ENCODE measurements around the gene NTSR2. TPM values are rescaled to one million over a fixed set of nuclear protein-coding genes. Genes with fewer than 3 reads are reported as not detected.

Gene NTSR2
- total RNA-seq, 2 donors from 2014 or later, result not detected

- no peak for DNase-seq (ENCODE audit: low spot score)
- no peaks in the 10 kb centered on the region for H3K36me3 Mint-ChIP-seq
- ATAC-seq, result no peak
- no peak overlapping the region for H3K4me3 Mint-ChIP-seq
- H3K27ac Mint-ChIP-seq, result no peak overlapping the region
- H3K9me3 Mint-ChIP-seq, result no peaks in the 10 kb centered on the region
- H3K4me1 Mint-ChIP-seq (ENCODE audit: low read depth in 2 of 2), result peaks cover 6 to 7% of the 10 kb centered on the region in 2 donors
- peaks cover 34 to 41% of the 10 kb centered on the region in 2 donors for H3K27me3 Mint-ChIP-seq
These were observed 9.6 kb upstream of the NTSR2 start for GRCh38 chr2:11679486-11680181.

- Mint-ChIP-seq H3K36me3 (no peaks in the 10 kb centered on the region), H3K9me3 (no peaks in the 10 kb centered on the region), H3K4me3 (no peak overlapping the region), H3K27me3 (peaks cover 35 to 41% of the 10 kb centered on the region in 2 donors), H3K4me1 (ENCODE audit: low read depth in 2 of 2) (peaks cover 6 to 7% of the 10 kb centered on the region in 2 donors), H3K27ac (no peak overlapping the region)
- ATAC-seq (no peak), DNase-seq (ENCODE audit: low spot score) (no peak)
These were observed 9.0 kb upstream of the NTSR2 start for GRCh38 chr2:11679016-11679415.

GRCh38 chr2:11678306-11678960, 8.4 kb upstream of the NTSR2 start:
- H3K27ac Mint-ChIP-seq, result no peak overlapping the region
- no peaks in the 10 kb centered on the region for H3K9me3 Mint-ChIP-seq
- peaks cover 38 to 45% of the 10 kb centered on the region in 2 donors for H3K27me3 Mint-ChIP-seq
- H3K36me3 Mint-ChIP-seq, result no peaks in the 10 kb centered on the region
- ATAC-seq, result no peak
- H3K4me1 Mint-ChIP-seq (ENCODE audit: low read depth in 2 of 2), result peaks cover 6 to 7% of the 10 kb centered on the region in 2 donors
- H3K4me3 Mint-ChIP-seq, result no peak overlapping the region
- no peak for DNase-seq (ENCODE audit: low spot score)

- ATAC-seq, result no peak
- Mint-ChIP-seq H3K27me3 (peaks cover 35 to 42% of the 10 kb centered on the region in 2 donors), H3K9me3 (no peaks in the 10 kb centered on the region), H3K4me3 (no peak overlapping the region), H3K27ac (no peak overlapping the region), H3K36me3 (no peaks in the 10 kb centered on the region), H3K4me1 (ENCODE audit: low read depth in 2 of 2) (peaks cover 4 to 8% of the 10 kb centered on the region in 2 donors)
- DNase-seq (ENCODE audit: low spot score), result no peak
These were observed 7.4 kb upstream of the NTSR2 start for GRCh38 chr2:11677136-11678055.

- DNase-seq (ENCODE audit: low spot score) (no peak), ATAC-seq (no peak)
- H3K27me3 Mint-ChIP-seq, result peaks cover 30 to 40% of the 10 kb centered on the region in 2 donors
- peaks cover 0 to 4% of the 10 kb centered on the region in 2 donors for H3K4me1 Mint-ChIP-seq (ENCODE audit: low read depth in 2 of 2)
- H3K4me3 Mint-ChIP-seq, result no peak overlapping the region
- no peak overlapping the region for H3K27ac Mint-ChIP-seq
- no peaks in the 10 kb centered on the region for H3K9me3 Mint-ChIP-seq
- H3K36me3 Mint-ChIP-seq, result no peaks in the 10 kb centered on the region
These were observed 6.6 kb upstream of the NTSR2 start for GRCh38 chr2:11676640-11677039.

- ATAC-seq, result no peak
- H3K4me1 Mint-ChIP-seq (ENCODE audit: low read depth in 2 of 2), result peaks cover 0 to 4% of the 10 kb centered on the region in 2 donors
- no peaks in the 10 kb centered on the region for H3K36me3 Mint-ChIP-seq
- no peaks in the 10 kb centered on the region for H3K9me3 Mint-ChIP-seq
- H3K27ac Mint-ChIP-seq, result no peak overlapping the region
- no peak overlapping the region for H3K4me3 Mint-ChIP-seq
- DNase-seq (ENCODE audit: low spot score), result no peak
- peaks cover 30 to 43% of the 10 kb centered on the region in 2 donors for H3K27me3 Mint-ChIP-seq
These were observed 5.6 kb upstream of the NTSR2 start for GRCh38 chr2:11675423-11676112.

- ATAC-seq (no peak), DNase-seq (ENCODE audit: low spot score) (peak; percentile 50)
- Mint-ChIP-seq H3K27me3 (peaks cover 34 to 48% of the 10 kb centered on the region in 2 donors), H3K4me1 (ENCODE audit: low read depth in 2 of 2) (peaks cover 0 to 8% of the 10 kb centered on the region in 2 donors), H3K27ac (no peak overlapping the region), H3K36me3 (no peaks in the 10 kb centered on the region), H3K9me3 (no peaks in the 10 kb centered on the region), H3K4me3 (no peak overlapping the region)
These were observed 5.0 kb upstream of the NTSR2 start for GRCh38 chr2:11674983-11675382.

- Mint-ChIP-seq H3K4me3 (no peak overlapping the region), H3K4me1 (ENCODE audit: low read depth in 2 of 2) (peaks cover 0 to 11% of the 10 kb centered on the region in 2 donors), H3K27me3 (peaks cover 35 to 57% of the 10 kb centered on the region in 2 donors), H3K27ac (no peak overlapping the region), H3K9me3 (no peaks in the 10 kb centered on the region), H3K36me3 (no peaks in the 10 kb centered on the region)
- ATAC-seq, result no peak
- DNase-seq (ENCODE audit: low spot score), result no peak
These were observed 2.4 kb upstream of the NTSR2 start for GRCh38 chr2:11672407-11672806.

- ATAC-seq (peak in 1 of 2 donors; percentile 11), DNase-seq (ENCODE audit: low spot score) (no peak)
These were observed 1.9 kb downstream of the NTSR2 start for GRCh38 chr2:11667866-11668637.

GRCh38 chr2:11667194-11667593, 2.8 kb downstream of the NTSR2 start:
- H3K9me3 Mint-ChIP-seq, result no peaks in the 10 kb centered on the region
- DNase-seq (ENCODE audit: low spot score) (no peak), ATAC-seq (no peak)
- no peak overlapping the region for H3K27ac Mint-ChIP-seq
- no peak overlapping the region for H3K4me3 Mint-ChIP-seq
- H3K4me1 Mint-ChIP-seq (ENCODE audit: low read depth in 2 of 2), result peaks cover 0 to 7% of the 10 kb centered on the region in 2 donors
- H3K36me3 Mint-ChIP-seq, result peaks cover 2% of the 10 kb centered on the region
- peaks cover 25 to 33% of the 10 kb centered on the region in 2 donors for H3K27me3 Mint-ChIP-seq

More at GRCh38 chr2:11667866-11668637, 1.9 kb downstream of the NTSR2 start:
- Mint-ChIP-seq H3K36me3 (no peaks in the 10 kb centered on the region), H3K4me1 (ENCODE audit: low read depth in 2 of 2) (peaks cover 0 to 9% of the 10 kb centered on the region in 2 donors), H3K4me3 (no peak overlapping the region), H3K9me3 (no peaks in the 10 kb centered on the region), H3K27ac (no peak overlapping the region), H3K27me3 (peaks cover 21 to 38% of the 10 kb centered on the region in 2 donors)

GRCh38 chr2:11665510-11666362, 4.3 kb downstream of the NTSR2 start:
- DNase-seq (ENCODE audit: low spot score) (no peak), ATAC-seq (no peak)
- Mint-ChIP-seq H3K4me3 (no peak overlapping the region), H3K4me1 (ENCODE audit: low read depth in 2 of 2) (peaks cover 0 to 7% of the 10 kb centered on the region in 2 donors), H3K27ac (no peak overlapping the region), H3K36me3 (peaks cover 6% of the 10 kb centered on the region), H3K9me3 (no peaks in the 10 kb centered on the region), H3K27me3 (peaks cover 35 to 44% of the 10 kb centered on the region in 2 donors)

- DNase-seq (ENCODE audit: low spot score) (no peak), ATAC-seq (no peak)
- peaks cover 32 to 38% of the 10 kb centered on the region in 2 donors for H3K27me3 Mint-ChIP-seq
- H3K4me3 Mint-ChIP-seq, result no peak overlapping the region
- peaks cover 0 to 3% of the 10 kb centered on the region in 2 donors for H3K4me1 Mint-ChIP-seq (ENCODE audit: low read depth in 2 of 2)
- H3K9me3 Mint-ChIP-seq, result no peaks in the 10 kb centered on the region
- no peak overlapping the region for H3K27ac Mint-ChIP-seq
- H3K36me3 Mint-ChIP-seq, result peaks cover 6% of the 10 kb centered on the region
These were observed 5.0 kb downstream of the NTSR2 start for GRCh38 chr2:11665028-11665427.

Data from natural killer cell treated with Interleukin-12 subunit alpha and Interleukin-12 subunit beta and Interleukin-15 and Interleukin-18, amount 100 ng/mL, for 72 hours (primary cell).